Activated T-cell treated with anti-CD3 and anti-CD28 coated beads, Interleukin-2, amount 50 U/mL, for 24 hours (primary cell): ENCODE data around the gene TRAF4.

ENCODE experiments used
- DNase-seq: peaks from one replicate; pipeline ENCODE4 v3.0.0-alpha.2; 2020
- H3K27ac Mint-ChIP-seq: 2 replicates; pipeline ENCODE4 v1.8.0; 2020; ENCODE audit warnings: mild to moderate bottlenecking, mixed read lengths
- H3K27me3 Mint-ChIP-seq: 2 replicates; pipeline ENCODE4 v1.8.0; 2020; ENCODE audit warnings: mixed read lengths
- H3K36me3 Mint-ChIP-seq: 2 replicates; pipeline ENCODE4 v1.8.0; 2020; ENCODE audit warnings: low read depth, mixed read lengths
- H3K4me1 Mint-ChIP-seq: 2 replicates; pipeline ENCODE4 v1.8.0; 2020; ENCODE audit warnings: low read depth, mixed read lengths
- H3K4me3 Mint-ChIP-seq: 2 replicates; pipeline ENCODE4 v1.8.0; 2020; ENCODE audit warnings: mild to moderate bottlenecking, moderate library complexity, mixed read lengths
- H3K9me3 Mint-ChIP-seq: 2 replicates; pipeline ENCODE4 v1.8.0; 2020; ENCODE audit warnings: mixed read lengths

The TRAF4 gene

GRCh38 chr17:28747051-28747691, 3.4 kb downstream of the TRAF4 start:
- Mint-ChIP-seq H3K9me3 (no peaks in the 10 kb centered on the region), H3K4me3 (peak overlapping the region; percentile 93), H3K4me1 (peaks cover 50% of the 10 kb centered on the region), H3K27ac (peak overlapping the region; percentile 92), H3K27me3 (no peaks in the 10 kb centered on the region), H3K36me3 (peaks cover 77% of the 10 kb centered on the region)
- DNase-seq: no peak

GRCh38 chr17:28747801-28748750, 4.3 kb downstream of the TRAF4 start:
- no peaks in the 10 kb centered on the region for H3K9me3 Mint-ChIP-seq
- peaks cover 51% of the 10 kb centered on the region for H3K4me1 Mint-ChIP-seq
- DNase-seq: no peak
- H3K4me3 Mint-ChIP-seq: no peak overlapping the region
- H3K36me3 Mint-ChIP-seq: peaks cover 84% of the 10 kb centered on the region
- no peaks in the 10 kb centered on the region for H3K27me3 Mint-ChIP-seq
- H3K27ac Mint-ChIP-seq: peak overlapping the region; percentile 92

GRCh38 chr17:28748852-28749515, 5.2 kb downstream of the TRAF4 start:
- Mint-ChIP-seq H3K27ac (peak overlapping the region; percentile 92), H3K4me3 (peak overlapping the region; percentile 39), H3K4me1 (peaks cover 49% of the 10 kb centered on the region), H3K36me3 (peaks cover 84% of the 10 kb centered on the region), H3K27me3 (no peaks in the 10 kb centered on the region), H3K9me3 (no peaks in the 10 kb centered on the region)
- DNase-seq: no peak

- peak overlapping the region; percentile 92 for H3K27ac Mint-ChIP-seq
Observed at GRCh38 chr17:28749516-28750177, 5.8 kb downstream of the TRAF4 start.

GRCh38 chr17:28750178-28751047, 6.6 kb downstream of the TRAF4 start:
- no peaks in the 10 kb centered on the region for H3K27me3 Mint-ChIP-seq
- H3K4me3 Mint-ChIP-seq: peak overlapping the region; percentile 51
- H3K27ac Mint-ChIP-seq: peak overlapping the region; percentile 80
- H3K9me3 Mint-ChIP-seq: no peaks in the 10 kb centered on the region
- peaks cover 49% of the 10 kb centered on the region for H3K4me1 Mint-ChIP-seq
- H3K36me3 Mint-ChIP-seq: peaks cover 82% of the 10 kb centered on the region
- DNase-seq: peak; percentile 89

More at GRCh38 chr17:28749516-28750177, 5.8 kb downstream of the TRAF4 start:
- H3K27me3 Mint-ChIP-seq: no peaks in the 10 kb centered on the region
- H3K36me3 Mint-ChIP-seq: peaks cover 84% of the 10 kb centered on the region
- H3K4me3 Mint-ChIP-seq: peak overlapping the region; percentile 51
- H3K9me3 Mint-ChIP-seq: no peaks in the 10 kb centered on the region
- peaks cover 49% of the 10 kb centered on the region for H3K4me1 Mint-ChIP-seq
- DNase-seq: no peak

- peaks cover 79% of the 10 kb centered on the region for H3K36me3 Mint-ChIP-seq
- DNase-seq: no peak
Observed at GRCh38 chr17:28751600-28752366, 8.0 kb downstream of the TRAF4 start.

GRCh38 chr17:28755486-28755885, 11.7 kb downstream of the TRAF4 start:
- H3K9me3 Mint-ChIP-seq: no peaks in the 10 kb centered on the region
- DNase-seq: no peak
- H3K27ac Mint-ChIP-seq: peak overlapping the region; percentile 59
- H3K36me3 Mint-ChIP-seq: peaks cover 79% of the 10 kb centered on the region
- no peak overlapping the region for H3K4me3 Mint-ChIP-seq
- H3K4me1 Mint-ChIP-seq: peaks cover 5% of the 10 kb centered on the region
- no peaks in the 10 kb centered on the region for H3K27me3 Mint-ChIP-seq

More at GRCh38 chr17:28751600-28752366, 8.0 kb downstream of the TRAF4 start:
- Mint-ChIP-seq H3K4me1 (peaks cover 36% of the 10 kb centered on the region), H3K27me3 (no peaks in the 10 kb centered on the region), H3K27ac (peak overlapping the region; percentile 26), H3K9me3 (no peaks in the 10 kb centered on the region), H3K4me3 (no peak overlapping the region)

GRCh38 chr17:28756049-28756804, 12.4 kb downstream of the TRAF4 start:
- no peak for DNase-seq
- peaks cover 3% of the 10 kb centered on the region for H3K4me1 Mint-ChIP-seq
- H3K4me3 Mint-ChIP-seq: no peak overlapping the region
- H3K27ac Mint-ChIP-seq: peak overlapping the region; percentile 62
- peaks cover 79% of the 10 kb centered on the region for H3K36me3 Mint-ChIP-seq
- H3K9me3 Mint-ChIP-seq: no peaks in the 10 kb centered on the region
- H3K27me3 Mint-ChIP-seq: no peaks in the 10 kb centered on the region

- DNase-seq: no peak
- Mint-ChIP-seq H3K27me3 (no peaks in the 10 kb centered on the region), H3K9me3 (no peaks in the 10 kb centered on the region), H3K4me1 (peaks cover 13% of the 10 kb centered on the region), H3K36me3 (peaks cover 81% of the 10 kb centered on the region), H3K27ac (peak overlapping the region; percentile 84), H3K4me3 (no peak overlapping the region)
Observed at GRCh38 chr17:28758411-28759121, 14.8 kb downstream of the TRAF4 start.

GRCh38 chr17:28759256-28759865, 15.6 kb downstream of the TRAF4 start:
- no peak for DNase-seq
- no peaks in the 10 kb centered on the region for H3K9me3 Mint-ChIP-seq
- H3K27ac Mint-ChIP-seq: peak overlapping the region; percentile 84
- H3K4me3 Mint-ChIP-seq: no peak overlapping the region
- peaks cover 84% of the 10 kb centered on the region for H3K36me3 Mint-ChIP-seq
- H3K27me3 Mint-ChIP-seq: no peaks in the 10 kb centered on the region
- H3K4me1 Mint-ChIP-seq: peaks cover 17% of the 10 kb centered on the region

GRCh38 chr17:28760601-28761562, 17.1 kb downstream of the TRAF4 start:
- DNase-seq: no peak
- no peak overlapping the region for H3K4me3 Mint-ChIP-seq
- no peaks in the 10 kb centered on the region for H3K9me3 Mint-ChIP-seq
- peaks cover 23% of the 10 kb centered on the region for H3K4me1 Mint-ChIP-seq
- H3K27me3 Mint-ChIP-seq: no peaks in the 10 kb centered on the region
- peak overlapping the region; percentile 72 for H3K27ac Mint-ChIP-seq
- H3K36me3 Mint-ChIP-seq: peaks cover 84% of the 10 kb centered on the region
